Left renal cortex interstitium (tissue), 4 donors: ENCODE data around the gene KRT20. TPM values are rescaled to one million over a fixed set of nuclear protein-coding genes. Genes with fewer than 3 reads are reported as not detected.

ENCODE experiments used
- DNase-seq, 4 donors: peaks; one replicate each; pipeline ENCODE4 v3.0.0-alpha.2; 2013; ENCODE audit warnings: low read depth in 4 of 4, low spot score in 2 of 4, missing footprints in 1 of 4
- polyA plus RNA-seq, 4 donors: library from polyadenylated mRNA; unstranded; fragments of 120-200 nt; gene quantifications; one replicate each; pipeline ENCODE4 v1.2.1, GENCODE V29; 2013; ENCODE audit not compliant: insufficient read length in 4 of 4

The KRT20 gene
- polyA plus RNA-seq, 4 donors = 0.20 to 0.24 TPM; not detected in 2

DNA sequence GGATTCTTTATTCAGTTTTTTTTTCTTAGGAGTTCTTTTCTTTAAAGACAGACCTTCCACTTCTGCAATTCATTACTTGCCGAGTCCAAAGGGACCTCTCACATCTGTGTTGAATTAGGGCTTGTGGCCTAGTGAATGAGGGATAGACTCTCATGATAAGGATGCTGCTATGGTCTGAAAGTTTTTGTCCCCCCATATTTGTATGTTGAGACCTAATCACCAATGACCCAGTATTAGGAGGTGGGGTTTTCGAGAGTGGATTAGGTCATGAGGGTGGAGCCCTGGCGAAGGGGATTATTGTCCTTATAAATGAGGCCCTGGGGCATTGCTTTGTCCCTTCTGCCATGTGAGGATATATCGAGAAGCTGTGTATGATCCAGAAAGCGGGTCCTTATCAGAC is 27.5 kb downstream of the KRT20 start:
- no peak for DNase-seq

DNA sequence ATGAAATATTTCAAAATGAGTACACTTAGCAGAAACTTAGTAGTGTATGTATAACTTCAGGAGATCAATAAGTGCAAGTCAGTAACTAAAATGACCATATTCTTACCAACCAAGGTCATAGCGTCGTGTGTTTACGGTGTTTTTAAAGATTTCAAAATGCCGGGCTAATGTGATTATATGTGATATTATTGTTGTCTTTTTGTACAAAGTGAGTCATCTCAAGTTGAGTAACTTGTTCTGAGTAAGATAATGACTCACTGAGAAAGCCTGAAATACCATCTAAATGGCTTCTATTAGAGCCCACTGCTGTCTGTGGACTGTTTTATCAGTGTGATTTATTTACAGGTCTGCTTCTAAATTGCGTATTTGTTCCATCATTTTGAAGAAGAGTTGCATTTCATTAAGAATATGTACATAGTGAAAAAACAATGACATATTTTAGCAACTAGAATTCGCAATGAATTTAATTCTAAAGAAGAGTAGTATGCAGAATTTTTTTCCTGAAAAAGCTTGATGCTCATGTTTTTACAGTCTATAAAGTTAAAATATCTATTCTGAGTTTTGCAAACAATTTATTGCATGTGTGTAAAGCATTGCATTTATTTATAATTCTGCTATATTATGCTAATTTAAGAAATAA is 30.7 kb downstream of the KRT20 start:
- no peak for DNase-seq

DNA sequence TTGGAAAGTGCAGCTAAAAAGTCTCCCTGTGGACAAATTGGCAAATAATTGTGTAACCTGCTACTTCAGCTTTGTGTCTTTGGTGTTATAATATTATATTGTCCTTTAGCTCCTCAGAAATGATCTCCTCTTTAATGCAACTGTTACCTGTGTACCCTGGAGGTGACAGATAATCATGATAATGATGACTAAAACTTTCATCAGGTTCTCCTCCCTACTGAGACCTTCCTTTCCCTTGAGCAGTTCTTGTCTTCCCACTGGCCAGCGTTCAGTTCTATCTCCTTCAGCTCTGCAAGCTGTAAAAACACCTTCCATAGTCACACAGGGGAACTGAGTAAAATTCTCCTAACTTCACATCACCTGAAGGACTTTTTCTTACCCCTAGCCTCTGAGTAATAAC is 32.7 kb downstream of the KRT20 start:
- DNase-seq = no peak

DNA sequence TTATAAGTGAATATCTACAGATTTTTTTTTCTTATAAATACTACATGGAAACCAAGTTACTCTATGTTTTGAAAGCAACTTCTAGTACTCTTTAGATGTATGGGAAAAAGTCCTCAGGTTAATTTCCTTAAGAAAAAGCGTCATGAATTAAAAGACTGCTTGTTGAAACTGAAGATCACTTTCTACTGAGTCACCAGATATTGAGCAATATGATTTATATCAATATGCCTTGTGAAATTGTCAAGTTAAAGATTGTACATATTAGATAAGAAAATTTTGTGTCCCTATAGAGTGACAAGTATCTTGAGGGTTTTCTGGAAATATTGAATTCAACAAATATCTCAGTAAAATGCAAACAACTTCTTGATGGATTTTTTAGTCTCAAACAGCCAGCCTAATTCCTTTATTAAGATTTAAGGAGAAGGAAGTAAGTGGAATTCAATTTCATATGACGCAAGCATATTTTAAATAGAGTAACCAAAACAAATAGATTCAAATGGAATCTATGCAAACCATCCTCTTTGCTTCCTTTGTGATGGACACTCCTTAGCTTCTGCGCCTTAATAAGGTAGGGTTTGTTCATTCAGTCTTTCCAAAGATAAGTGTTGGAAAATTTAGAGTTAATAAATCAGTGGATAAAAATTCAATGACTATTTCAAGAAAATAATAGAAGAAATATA is 34.6 kb downstream of the KRT20 start:
- no peak for DNase-seq

DNA sequence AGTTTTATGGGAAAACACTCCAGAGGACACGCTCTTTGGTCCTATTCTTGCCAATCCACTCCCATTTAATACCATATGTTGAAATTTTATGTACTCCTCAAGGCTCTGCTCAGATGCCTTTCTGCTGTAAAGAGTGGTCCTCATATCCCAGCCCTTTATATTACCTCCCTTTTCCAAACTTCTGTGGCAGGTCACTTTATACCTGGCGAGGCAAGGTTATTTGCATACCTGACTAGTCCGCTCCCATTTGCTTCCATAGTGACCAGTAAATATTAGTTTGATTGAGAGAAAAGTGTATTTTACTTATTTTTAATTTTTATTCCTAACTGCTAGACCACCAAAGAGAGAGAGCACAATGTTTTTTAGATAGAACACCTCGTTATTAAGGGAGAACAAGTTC is 35.3 kb downstream of the KRT20 start:
- DNase-seq = no peak

DNA sequence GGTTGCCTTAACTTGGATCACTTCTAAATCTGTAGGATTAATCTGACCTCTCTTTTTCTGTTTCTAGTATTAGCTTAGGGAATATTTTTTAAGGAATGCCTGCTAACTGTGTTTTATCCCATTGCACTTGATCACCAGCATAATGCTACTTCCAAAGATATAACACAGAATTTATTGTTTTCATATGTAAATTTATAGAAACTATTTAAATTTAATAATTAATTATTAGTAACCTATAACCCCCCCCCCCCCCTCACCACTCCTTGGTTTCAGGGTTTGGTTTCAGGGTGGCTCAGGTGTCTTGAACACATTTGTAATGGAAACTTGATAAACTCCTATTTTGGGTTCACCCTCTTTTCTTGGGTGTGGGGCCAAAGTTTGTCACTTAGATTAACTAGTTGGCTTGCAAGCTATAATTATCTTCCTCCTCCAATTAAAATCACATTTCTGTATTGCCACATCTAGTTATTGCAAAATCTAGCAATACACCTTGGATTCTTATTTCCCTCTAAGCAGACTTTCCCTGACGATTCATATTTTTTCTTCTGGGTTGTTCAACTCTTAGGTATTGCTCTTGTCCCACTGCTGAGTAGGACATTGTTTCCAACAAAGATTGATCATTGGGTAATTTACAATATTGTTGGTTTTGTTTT is 36.3 kb downstream of the KRT20 start:
- no peak for DNase-seq

DNA sequence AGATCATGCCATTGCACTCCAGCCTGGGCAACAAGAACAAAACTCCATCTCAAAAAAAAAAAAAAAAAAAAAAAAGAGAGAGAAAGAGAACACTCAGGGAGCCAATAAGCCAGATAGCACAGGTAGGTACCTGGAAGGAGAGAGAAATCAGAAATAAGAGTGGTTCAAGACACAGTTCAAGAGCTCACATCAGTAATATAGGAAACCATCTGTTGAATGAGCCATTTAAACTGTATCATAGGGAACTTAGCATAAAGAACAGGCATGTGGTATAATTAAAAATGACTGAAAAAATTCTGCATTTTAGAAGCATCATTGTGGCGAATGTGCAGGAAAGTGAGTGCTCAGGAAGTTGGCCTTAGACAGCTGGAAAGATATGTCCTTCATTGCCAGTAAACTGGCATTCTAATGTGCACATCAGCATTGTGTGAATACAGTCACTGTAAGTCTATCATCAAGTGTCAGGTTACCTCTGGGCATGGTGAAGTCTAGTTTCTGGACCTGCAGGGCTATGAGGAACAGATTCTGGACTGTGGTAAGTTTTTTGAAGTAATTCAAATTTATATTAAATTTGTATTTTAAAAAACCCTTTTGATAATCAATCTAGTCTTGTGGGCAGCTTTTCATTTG is 38.4 kb downstream of the KRT20 start:
- no peak for DNase-seq

DNA sequence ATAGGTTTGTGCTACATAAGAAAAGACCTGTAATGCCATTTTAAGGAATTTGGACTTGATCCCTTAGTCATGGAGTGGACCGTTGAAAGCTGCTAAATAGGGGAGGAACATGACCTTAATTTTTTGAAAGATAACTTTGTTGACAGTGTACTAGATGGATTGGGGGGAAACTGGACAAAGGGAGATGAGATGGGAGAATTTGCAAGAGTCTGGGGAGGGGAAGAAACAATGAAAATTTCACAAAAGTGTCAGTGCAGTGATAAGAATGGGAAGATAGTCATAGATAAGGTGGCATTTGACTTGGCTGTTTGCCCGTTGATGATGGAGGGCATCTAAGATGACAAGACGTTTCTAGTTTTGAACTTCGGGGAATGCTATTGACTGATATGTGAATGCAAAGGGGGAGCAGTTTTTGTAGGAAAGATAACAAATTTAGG is 40.4 kb downstream of the KRT20 start:
- DNase-seq = no peak

DNA sequence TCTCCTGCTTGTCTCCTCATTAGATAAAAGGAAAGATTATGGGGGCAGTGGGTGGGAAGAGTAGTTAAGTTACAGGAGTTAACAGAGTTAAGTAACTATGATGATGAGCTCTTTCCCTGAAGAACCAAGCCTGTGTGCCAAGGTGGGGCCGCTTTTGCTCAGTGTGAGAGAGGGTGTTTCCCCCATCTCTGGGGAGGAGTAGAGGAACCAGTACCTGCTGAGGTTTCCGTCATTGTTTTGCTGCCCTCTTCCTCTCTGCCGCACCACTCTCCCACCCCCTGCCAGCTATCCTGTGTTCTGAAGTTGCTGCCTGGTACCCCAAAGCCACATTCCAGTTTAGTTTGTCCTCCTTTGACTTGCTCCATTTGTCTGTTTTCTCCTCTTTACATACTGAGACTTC is 41.8 kb downstream of the KRT20 start:
- DNase-seq = no peak

DNA sequence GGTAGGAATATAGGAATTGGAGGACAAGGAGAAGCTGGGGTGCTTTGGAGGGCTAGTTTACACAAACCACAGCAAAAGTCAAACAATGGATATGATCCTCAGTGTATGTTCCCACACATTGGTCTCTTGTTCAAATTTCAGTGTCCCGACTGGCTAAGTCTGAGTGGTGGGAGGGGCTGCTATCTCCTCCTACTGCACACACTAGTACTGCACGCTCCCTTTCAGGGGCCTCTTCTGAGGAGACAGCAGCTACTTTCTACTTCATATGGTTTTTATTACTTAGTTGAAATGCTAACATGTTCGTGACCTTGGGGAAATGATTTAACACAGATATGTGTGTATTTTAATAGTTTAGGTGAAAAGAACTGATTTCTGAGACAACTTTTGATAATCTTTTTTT is 43.8 kb downstream of the KRT20 start:
- no peak for DNase-seq

DNA sequence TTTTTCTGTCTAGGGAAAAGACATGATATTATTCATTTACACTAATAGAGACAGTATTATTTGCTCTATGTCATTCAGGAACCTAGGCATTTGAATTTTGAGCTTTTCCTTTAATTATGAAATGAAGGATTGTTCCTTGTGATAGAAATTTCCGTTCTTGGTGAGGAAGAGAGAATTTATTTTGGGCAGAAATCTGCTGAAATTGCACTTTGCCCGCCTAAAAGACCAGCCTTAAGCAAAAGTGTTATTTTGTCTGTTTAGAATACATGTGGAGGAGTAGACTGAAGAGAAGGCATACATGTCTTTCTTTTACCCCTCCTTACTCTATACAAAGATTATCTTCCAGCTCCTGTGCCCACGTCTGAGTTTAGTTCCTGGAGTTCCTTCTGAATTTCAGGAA is 45.8 kb downstream of the KRT20 start:
- DNase-seq = no peak

DNA sequence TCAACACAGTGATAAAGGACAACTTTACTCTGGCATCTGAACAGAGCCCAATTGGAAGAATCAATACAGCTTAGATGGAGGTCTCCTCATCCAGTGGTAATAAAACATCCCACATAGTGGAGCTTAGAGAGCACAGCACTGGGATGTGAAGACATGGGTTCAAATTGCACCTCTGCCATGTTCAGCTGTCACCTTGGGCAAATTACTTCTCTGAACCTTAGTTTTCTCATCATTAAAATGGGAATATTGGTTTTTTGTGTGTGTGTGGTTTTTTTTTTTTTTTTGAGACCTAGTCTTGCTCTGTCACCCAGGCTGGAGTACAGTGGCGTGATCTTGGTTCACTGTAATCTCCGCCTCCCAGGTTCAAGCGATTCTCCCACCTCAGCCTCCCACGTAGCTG is 49.0 kb downstream of the KRT20 start:
- no peak for DNase-seq

DNA sequence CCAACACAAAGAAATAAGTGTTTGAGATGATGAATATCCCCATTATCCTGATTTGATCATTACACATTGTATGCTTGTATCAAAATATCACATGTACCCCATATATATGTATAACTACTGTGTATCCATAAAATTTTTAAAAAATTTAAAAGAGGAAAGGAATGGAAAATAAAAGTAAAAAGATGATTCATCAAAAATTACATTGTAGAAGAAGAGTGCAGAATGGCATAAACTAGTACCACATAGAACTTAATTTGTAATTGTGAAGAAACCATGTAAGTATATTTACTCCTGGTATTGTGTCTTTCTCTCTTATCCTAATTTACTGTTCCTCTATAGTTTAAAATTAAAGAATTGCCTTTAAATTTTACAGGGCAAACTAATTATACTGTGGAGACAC is 51.2 kb downstream of the KRT20 start:
- DNase-seq = no peak

DNA sequence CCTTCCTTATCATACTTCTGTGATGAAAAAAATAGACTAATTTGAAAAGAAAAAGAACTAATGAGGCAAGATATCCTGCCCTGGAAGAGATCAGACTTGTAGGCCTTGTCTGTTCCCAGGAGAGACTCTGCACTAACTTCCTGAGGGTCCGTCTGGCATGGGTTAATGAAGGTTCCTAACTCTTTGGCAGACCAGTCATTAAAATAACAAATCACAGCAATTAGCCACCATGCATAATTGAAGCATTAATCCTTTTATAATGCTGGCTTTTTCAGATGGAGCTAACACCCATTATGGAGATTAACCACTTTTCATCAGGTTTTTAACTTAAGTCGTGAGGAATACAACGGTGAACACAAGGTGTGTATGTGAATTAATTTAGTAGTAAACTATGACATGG is 52.2 kb downstream of the KRT20 start:
- no peak for DNase-seq

DNA sequence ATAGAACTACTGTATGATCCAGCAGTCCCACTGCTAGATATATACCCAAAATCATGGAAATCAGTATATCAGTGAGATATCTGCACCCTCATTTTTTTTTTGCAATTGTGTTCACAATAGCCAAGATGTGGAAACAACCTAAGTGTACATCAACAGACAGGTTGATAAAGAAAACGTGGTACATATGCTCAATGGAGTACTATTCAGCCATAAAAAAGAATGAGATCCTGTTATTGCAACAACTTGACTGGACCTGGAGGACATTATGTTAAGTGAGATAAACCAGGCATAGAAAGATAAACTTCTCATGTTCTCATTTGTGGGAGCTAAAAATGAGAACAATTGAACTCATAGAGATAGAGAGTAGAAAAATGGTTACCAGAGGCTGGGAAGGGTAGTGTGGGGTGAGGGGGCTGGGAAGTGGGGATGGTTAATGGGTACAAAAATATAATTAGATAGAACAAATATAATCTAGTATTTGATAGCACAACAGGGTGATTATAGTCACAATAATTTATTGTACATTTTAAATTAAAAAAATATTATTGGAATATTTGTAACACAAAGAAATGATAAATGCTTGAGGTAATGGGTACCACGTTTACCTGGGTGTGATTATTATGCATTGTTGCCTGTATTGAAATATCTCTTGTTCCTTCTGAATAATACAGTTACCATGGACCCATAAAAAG is 54.8 kb downstream of the KRT20 start:
- DNase-seq = no peak

DNA sequence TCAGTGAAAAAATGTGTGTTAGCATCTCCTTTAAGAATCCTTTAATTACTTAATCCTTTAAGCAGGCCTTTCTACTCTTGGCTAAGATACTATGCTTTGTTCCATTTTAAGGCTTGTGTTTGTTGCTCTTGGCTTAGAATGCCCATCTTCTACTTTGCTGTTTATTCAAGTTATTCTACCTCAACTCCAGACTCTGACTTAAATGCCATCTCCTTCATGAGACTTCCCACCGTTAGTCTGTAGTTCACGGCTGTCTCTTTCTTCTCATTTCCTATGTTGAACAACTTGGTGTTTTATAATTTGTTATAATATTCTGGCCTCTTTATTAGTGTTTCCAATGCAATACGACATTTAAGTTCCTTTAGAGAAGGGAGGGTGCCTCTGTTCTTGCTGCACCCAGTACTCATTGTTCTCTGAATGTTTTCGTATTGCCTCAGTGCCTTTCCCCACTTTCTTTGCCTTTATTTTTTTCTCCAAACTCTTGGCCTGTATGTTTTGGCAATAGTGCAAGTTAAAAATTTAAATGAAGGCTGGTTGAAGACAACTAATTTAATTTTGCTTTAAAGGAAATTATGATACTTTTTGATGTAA is 56.5 kb downstream of the KRT20 start:
- no peak for DNase-seq

DNA sequence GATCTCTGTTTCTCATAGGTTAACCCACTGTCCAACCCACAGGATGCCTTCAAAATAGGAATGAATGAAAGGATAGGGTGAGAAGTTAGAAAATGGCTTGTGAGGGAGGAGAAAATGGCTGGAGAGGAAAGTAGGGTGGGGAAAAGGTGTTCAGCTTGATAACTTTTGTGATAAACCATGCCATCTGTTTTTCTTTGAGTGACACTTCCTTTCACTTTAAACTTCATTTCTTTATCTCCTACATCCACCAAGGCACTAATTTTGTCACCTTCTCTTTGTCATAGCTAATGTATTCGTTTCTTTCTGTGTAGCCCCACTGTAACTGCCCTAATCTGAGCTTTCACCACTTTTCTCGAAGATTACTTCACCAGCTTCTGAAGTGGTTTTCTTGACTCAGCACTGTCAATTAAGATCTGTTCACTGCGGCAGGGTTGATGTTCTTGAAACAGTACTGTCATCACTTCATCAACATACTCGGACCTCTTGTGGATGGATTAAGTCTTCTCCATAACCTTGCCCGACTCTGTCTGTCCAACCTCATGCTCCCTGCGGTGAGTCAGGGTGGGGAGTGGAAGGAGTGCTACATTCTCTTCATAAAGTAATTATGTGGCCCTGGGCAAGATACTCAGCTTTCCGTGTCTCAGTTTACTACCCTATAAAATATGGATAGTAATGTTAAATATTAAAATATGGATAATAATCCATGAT is 57.1 kb downstream of the KRT20 start:
- DNase-seq = no peak
